Uterus (tissue), 2 donors: ENCODE measurements around the gene RAB10.

Source experiments
- POLR2A ChIP-seq, 2 donors: fragments of 450-650 bp; IDR thresholded peaks; one replicate each; pipeline ENCODE4 v1.6.1; 2016; ENCODE audit warnings: antibody characterized with exemption in 2 of 2, mild to moderate bottlenecking in 1 of 2, moderate library complexity in 1 of 2
- TF ChIP-seq, protein P1 (sequence below), 4 experiments: fragments of 200-600 bp in 2 of 4; fragments of 450-650 bp in 2 of 4; sonication (generic) in 2 of 4; IDR thresholded peaks; one replicate each; pipeline ENCODE4 v1.5.1; 2016 to 2019; ENCODE audit warnings: antibody characterized with exemption in 4 of 4, mild to moderate bottlenecking in 2 of 4, moderate library complexity in 1 of 4

- TF ChIP-seq, protein P1, sequence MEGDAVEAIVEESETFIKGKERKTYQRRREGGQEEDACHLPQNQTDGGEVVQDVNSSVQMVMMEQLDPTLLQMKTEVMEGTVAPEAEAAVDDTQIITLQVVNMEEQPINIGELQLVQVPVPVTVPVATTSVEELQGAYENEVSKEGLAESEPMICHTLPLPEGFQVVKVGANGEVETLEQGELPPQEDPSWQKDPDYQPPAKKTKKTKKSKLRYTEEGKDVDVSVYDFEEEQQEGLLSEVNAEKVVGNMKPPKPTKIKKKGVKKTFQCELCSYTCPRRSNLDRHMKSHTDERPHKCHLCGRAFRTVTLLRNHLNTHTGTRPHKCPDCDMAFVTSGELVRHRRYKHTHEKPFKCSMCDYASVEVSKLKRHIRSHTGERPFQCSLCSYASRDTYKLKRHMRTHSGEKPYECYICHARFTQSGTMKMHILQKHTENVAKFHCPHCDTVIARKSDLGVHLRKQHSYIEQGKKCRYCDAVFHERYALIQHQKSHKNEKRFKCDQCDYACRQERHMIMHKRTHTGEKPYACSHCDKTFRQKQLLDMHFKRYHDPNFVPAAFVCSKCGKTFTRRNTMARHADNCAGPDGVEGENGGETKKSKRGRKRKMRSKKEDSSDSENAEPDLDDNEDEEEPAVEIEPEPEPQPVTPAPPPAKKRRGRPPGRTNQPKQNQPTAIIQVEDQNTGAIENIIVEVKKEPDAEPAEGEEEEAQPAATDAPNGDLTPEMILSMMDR (IDR thresholded peaks at IDR 0.05), result no peak
- TF ChIP-seq POLR2A (IDR thresholded peaks at IDR 0.05), result no peak
These were observed 21.7 kb upstream of the RAB10 start for GRCh38 chr2:26011990-26012856.
